HCT116 (cell line): Measurements from ENCODE around the gene SENP1. TPM values are rescaled to one million over a fixed set of nuclear protein-coding genes. Genes with fewer than 3 reads are reported as not detected.

Source experiments
- CEBPB ChIP-seq: IDR thresholded peaks from 2 replicates; pipeline ENCODE4 v1.6.1; 2012; ENCODE audit warnings: low read depth
- EZH2 ChIP-seq: fragments of 200-600 bp; sonication (generic); IDR thresholded peaks from 2 replicates; pipeline ENCODE4 v1.6.1; 2017; ENCODE audit warnings: antibody characterized with exemption, mixed run types
- EZH2phosphoT487 ChIP-seq: fragments of 200-600 bp; IDR thresholded peaks from 2 replicates; pipeline ENCODE4 v1.6.1; 2018; ENCODE audit warnings: antibody characterized with exemption, borderline replicate concordance
- JUND ChIP-seq: IDR thresholded peaks from 2 replicates; pipeline ENCODE4 v1.6.1; 2012
- POLR2A ChIP-seq: IDR thresholded peaks from 2 replicates; pipeline ENCODE4 v1.7.0; 2011; ENCODE audit warnings: borderline replicate concordance; ENCODE audit not compliant: insufficient read depth, insufficient read length; ENCODE audit errors: extremely low read depth
- SIN3A ChIP-seq: IDR thresholded peaks from 2 replicates; pipeline ENCODE4 v1.6.1; 2012; ENCODE audit warnings: low read depth
- SP1 ChIP-seq: IDR thresholded peaks from 2 replicates; pipeline ENCODE4 v1.6.1; 2012; ENCODE audit warnings: low read depth
- TCF7L2 ChIP-seq: IDR thresholded peaks from 2 replicates; pipeline ENCODE4 v1.7.0; 2011; ENCODE audit warnings: borderline replicate concordance, inconsistent platforms; ENCODE audit not compliant: insufficient read depth, insufficient read length; ENCODE audit errors: extremely low read depth
- ZBTB33 ChIP-seq: IDR thresholded peaks from 2 replicates; pipeline ENCODE4 v1.6.1; 2011; ENCODE audit warnings: mild to moderate bottlenecking, low read length, moderate library complexity; ENCODE audit not compliant: insufficient replicate concordance; ENCODE audit errors: extremely low read depth
- ZNF274 ChIP-seq: fragments of 200-500 bp; sonication (Bioruptor generic); IDR thresholded peaks from 2 replicates; pipeline ENCODE4 v1.6.1; 2014; ENCODE audit warnings: mild to moderate bottlenecking, low read depth, low read length, inconsistent platforms
- total RNA-seq: library from RNA; stranded (reverse); gene quantifications from one replicate; pipeline ENCODE4 v1.2.1, GENCODE V29; 2021; ENCODE audit not compliant: unreplicated experiment
- TF ChIP-seq, protein P1 (sequence below), 3 experiments: fragments of 200-600 bp in 1 of 3; sonication (generic) in 1 of 3; IDR thresholded peaks in 2 of 3; conservative IDR thresholded peaks in 1 of 3; 2 replicates each; pipeline ENCODE4 v1.5.1; 2012 to 2017; ENCODE audit warnings: low read depth in 2 of 3, low read length in 2 of 3, antibody characterized with exemption in 1 of 3, borderline replicate concordance in 1 of 3, control low read depth in 1 of 3, mild to moderate bottlenecking in 1 of 3, mixed read lengths in 1 of 3, mixed run types in 1 of 3, moderate library complexity in 1 of 3; ENCODE audit not compliant: insufficient read depth in 1 of 3

Gene SENP1
- total RNA-seq, 1 experiment from 2014 or later = 17.7 TPM

DNA sequence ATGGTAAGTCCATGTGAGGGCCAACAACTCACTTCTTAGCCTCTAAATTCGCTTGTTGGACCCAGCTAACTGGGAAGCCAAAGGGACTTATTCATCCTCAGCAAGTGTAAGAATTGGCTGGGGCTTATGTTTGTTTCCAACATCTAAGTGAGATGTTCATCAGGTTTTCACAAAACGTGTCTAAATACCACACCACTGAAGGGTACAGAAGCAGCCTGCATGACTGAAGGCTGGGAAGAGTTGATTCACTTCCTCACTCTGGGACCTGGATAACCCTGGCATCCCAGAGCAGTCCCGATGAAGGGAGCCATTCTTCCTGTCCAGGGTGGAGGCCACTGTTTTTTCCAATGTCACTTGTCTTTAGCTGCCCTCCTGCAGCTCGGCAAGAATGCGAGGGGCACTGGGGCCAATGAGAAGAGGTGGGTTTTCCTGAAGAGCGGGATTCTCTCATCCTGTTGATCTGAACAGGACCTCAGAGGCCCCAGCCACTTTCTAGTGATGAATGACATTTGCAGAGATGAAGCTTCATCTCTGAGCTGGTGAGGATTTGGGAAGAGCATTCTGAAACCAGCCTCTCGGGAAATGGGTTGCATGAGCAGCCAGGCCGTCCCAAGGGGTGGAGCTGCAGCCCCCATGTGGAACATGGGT lies 89.4 kb downstream of the SENP1 start (continued):
- TF ChIP-seq ZBTB33 (no peak), CEBPB (no peak), ZNF274 (no peak), POLR2A (no peak), SIN3A (no peak), EZH2phosphoT487 (no peak), SP1 (no peak), TCF7L2 (no peak), EZH2 (no peak), JUND (no peak)
- TF ChIP-seq, protein P1, sequence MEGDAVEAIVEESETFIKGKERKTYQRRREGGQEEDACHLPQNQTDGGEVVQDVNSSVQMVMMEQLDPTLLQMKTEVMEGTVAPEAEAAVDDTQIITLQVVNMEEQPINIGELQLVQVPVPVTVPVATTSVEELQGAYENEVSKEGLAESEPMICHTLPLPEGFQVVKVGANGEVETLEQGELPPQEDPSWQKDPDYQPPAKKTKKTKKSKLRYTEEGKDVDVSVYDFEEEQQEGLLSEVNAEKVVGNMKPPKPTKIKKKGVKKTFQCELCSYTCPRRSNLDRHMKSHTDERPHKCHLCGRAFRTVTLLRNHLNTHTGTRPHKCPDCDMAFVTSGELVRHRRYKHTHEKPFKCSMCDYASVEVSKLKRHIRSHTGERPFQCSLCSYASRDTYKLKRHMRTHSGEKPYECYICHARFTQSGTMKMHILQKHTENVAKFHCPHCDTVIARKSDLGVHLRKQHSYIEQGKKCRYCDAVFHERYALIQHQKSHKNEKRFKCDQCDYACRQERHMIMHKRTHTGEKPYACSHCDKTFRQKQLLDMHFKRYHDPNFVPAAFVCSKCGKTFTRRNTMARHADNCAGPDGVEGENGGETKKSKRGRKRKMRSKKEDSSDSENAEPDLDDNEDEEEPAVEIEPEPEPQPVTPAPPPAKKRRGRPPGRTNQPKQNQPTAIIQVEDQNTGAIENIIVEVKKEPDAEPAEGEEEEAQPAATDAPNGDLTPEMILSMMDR (IDR thresholded peaks at IDR 0.05 in 2 of 3, conservative IDR thresholded peaks at IDR 0.05 in 1 of 3; ENCODE audit: borderline replicate concordance in 1 of 3, insufficient read depth in 1 of 3, low read depth in 2 of 3, low read length in 2 of 3) = no peak
